ENCODE results near the gene FRRS1L. TPM values are rescaled to one million over a fixed set of nuclear protein-coding genes. Genes with fewer than 3 reads are reported as not detected.
"Not testable (repeated sequence)": the region's sequence is repeated elsewhere in the genome, so short reads cannot be mapped to it uniquely, and the experiment has no call there.

FRRS1L gene
- total RNA-seq, 3 donors from 2014 or later: 0.16 to 2.6 (median 2.0) TPM

DNA sequence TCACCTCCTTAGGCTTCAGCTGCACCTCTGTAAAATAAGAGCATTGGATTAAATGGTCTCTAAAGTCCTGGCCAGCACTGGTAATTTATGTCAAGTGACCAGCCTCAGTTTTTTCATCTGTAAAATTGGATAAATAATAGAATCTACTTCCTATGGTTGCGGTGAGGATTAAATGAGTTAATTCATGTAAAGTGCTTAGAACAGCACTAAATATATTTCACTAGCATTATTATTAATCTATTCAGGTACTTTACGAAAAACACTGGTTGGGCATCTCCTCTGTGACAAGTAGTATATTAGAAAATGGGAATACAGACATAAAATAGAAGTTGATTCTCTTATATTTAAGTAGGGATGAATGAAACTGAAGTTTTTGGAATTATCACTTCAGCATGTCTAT lies 33.5 kb downstream of the FRRS1L start:
- DNase-seq (ENCODE audit: low spot score in 2 of 2): no peak
- intact Hi-C loops (cut with DNase I; ENCODE audit: low total_unique reads): no loop called here
- Histone ChIP-seq H3K27me3 (no peaks in the 10 kb centered on the region), H3K4me1 (no peaks in the 10 kb centered on the region), H3K4me3 (no peak overlapping the region), H3K9me3 (no peaks in the 10 kb centered on the region), H3K36me3 (no peaks in the 10 kb centered on the region), H3K27ac (no peak overlapping the region)
- TF ChIP-seq POLR2AphosphoS5 (IDR thresholded peaks at IDR 0.05): no peak
- TF ChIP-seq, protein P1, sequence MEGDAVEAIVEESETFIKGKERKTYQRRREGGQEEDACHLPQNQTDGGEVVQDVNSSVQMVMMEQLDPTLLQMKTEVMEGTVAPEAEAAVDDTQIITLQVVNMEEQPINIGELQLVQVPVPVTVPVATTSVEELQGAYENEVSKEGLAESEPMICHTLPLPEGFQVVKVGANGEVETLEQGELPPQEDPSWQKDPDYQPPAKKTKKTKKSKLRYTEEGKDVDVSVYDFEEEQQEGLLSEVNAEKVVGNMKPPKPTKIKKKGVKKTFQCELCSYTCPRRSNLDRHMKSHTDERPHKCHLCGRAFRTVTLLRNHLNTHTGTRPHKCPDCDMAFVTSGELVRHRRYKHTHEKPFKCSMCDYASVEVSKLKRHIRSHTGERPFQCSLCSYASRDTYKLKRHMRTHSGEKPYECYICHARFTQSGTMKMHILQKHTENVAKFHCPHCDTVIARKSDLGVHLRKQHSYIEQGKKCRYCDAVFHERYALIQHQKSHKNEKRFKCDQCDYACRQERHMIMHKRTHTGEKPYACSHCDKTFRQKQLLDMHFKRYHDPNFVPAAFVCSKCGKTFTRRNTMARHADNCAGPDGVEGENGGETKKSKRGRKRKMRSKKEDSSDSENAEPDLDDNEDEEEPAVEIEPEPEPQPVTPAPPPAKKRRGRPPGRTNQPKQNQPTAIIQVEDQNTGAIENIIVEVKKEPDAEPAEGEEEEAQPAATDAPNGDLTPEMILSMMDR (IDR thresholded peaks at IDR 0.05): no peak

DNA sequence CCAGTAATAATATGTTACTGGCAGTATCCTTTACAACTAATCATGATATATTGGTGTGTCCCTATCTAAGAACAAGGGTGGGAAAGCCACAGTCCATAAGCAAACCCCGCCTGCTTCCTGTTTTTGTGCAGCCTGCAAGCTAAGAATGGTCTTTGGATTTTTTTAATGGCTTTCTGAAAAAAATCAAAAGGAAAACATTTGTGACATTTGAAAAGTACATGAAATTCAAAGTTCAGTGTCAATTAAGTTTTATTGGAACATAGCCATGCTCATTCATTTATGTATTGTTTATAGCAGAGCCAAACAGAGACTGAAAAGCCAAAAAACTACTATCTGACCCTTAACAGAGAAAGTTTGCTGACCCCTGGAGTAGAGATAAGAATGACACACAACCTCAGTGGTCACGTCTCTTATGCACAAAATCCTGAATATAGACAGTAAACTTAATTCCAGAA lies 34.5 kb downstream of the FRRS1L start:
- TF ChIP-seq POLR2AphosphoS5 (IDR thresholded peaks at IDR 0.05) (no peak), POLR2A (IDR thresholded peaks at IDR 0.05) (no peak)
- TF ChIP-seq, protein P1 (IDR thresholded peaks at IDR 0.05): no peak
- no peak for DNase-seq (ENCODE audit: low spot score in 2 of 2)
- H3K9me3 ChIP-seq: no peaks in the 10 kb centered on the region
- no peak overlapping the region for H3K27ac ChIP-seq
- intact Hi-C loops (cut with DNase I; ENCODE audit: low total_unique reads): no loop called here
- no peaks in the 10 kb centered on the region for H3K27me3 ChIP-seq
- no peaks in the 10 kb centered on the region for H3K36me3 ChIP-seq
- no peaks in the 10 kb centered on the region for H3K4me1 ChIP-seq
- no peak overlapping the region for H3K4me3 ChIP-seq

DNA sequence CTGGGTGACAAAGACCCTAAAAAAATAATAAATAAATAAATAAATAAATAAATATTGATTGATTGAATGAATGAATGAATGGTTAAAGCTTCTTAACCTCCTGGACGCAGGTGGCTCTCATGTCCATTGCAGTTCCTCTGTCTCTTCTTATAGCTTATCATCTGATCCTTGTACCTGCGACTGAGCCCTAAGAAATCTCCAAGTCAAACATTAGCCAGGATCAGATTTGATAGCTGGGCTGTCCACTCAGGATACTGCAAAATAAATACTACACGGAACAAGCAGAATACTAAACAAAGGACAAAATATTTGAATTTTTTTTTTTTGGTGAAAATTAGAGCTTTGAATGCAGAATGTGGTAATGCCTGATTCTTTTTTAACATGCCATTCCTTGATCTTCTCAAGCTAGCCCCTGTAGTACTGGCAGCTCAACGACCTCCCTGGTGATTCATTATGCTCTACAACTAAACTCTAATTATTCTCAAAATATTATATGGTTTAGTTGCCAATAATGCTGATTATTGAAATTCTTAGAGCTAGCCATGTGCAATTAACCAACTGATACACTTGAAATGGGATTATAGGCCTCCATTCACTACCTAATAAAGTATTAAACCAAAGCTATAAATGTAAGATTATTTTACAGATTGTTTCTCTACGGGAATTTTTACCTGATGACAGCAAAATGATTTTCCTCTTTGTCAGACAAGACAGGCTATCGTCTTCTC lies 37.4 kb downstream of the FRRS1L start:
- H3K27ac ChIP-seq: no peak overlapping the region
- H3K9me3 ChIP-seq: no peaks in the 10 kb centered on the region
- H3K36me3 ChIP-seq: no peaks in the 10 kb centered on the region
- intact Hi-C loops (cut with DNase I; ENCODE audit: low total_unique reads): no loop called here
- no peaks in the 10 kb centered on the region for H3K4me1 ChIP-seq
- no peak overlapping the region for H3K4me3 ChIP-seq
- no peak for TF ChIP-seq POLR2A (IDR thresholded peaks at IDR 0.05)
- TF ChIP-seq POLR2AphosphoS5 (IDR thresholded peaks at IDR 0.05): no peak
- TF ChIP-seq, protein P1 (IDR thresholded peaks at IDR 0.05): no peak
- no peaks in the 10 kb centered on the region for H3K27me3 ChIP-seq
- DNase-seq (ENCODE audit: low spot score in 2 of 2): no peak

DNA sequence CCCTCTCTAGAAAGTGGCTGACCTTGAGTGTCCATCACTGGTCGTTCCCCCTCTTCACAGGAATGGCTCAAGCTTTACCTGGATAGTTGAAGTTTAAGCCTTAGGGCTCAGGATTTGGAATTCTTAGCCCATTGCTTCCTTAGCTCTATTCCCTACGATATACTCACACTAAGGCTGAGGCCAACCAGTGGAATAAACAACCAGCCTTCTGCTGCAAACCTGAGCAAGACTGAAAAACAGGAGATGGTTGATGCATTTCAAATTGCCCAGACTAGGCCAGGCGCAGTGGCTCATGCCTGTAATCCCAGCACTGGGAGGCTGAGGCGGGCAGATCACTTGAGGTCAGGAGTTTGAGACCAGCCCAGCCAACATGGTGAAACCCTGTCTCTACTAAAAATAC lies 40.4 kb downstream of the FRRS1L start:
- H3K4me3 ChIP-seq; intact Hi-C loops (cut with DNase I; ENCODE audit: low total_unique reads); H3K36me3 ChIP-seq; H3K27ac ChIP-seq; H3K4me1 ChIP-seq; H3K27me3 ChIP-seq; DNase-seq (ENCODE audit: low spot score in 2 of 2); H3K9me3 ChIP-seq: not testable (repeated sequence)

DNA sequence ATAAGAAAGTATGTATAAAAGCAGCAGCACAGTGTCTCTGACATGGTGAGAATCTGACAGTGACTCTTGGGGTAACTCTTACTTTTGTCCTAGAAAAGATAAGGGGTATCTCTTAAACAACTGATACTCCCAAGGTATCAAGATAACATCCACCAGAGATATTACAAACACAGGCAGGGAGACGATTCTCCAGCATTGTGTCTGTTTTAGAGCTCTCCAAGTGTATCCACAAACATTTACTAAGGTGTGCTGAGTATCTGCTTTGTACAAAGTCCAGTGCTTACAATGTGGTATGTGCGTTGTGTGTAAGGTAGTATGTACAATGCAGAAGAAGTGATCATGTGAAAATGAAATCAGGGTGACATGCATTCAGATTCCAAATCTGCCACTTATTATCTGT lies 42.9 kb downstream of the FRRS1L start:
- no peaks in the 10 kb centered on the region for H3K36me3 ChIP-seq
- DNase-seq (ENCODE audit: low spot score in 2 of 2): no peak
- no peak overlapping the region for H3K4me3 ChIP-seq
- TF ChIP-seq POLR2A (IDR thresholded peaks at IDR 0.05) (no peak), POLR2AphosphoS5 (IDR thresholded peaks at IDR 0.05) (no peak)
- TF ChIP-seq, protein P1 (IDR thresholded peaks at IDR 0.05): no peak
- no peaks in the 10 kb centered on the region for H3K4me1 ChIP-seq
- no peaks in the 10 kb centered on the region for H3K9me3 ChIP-seq
- intact Hi-C loops (cut with DNase I; ENCODE audit: low total_unique reads): loop anchor here (5.0 kb wide), 1 partner anchor 738 kb away; no protein-coding TSS in a partner anchor
- no peak overlapping the region for H3K27ac ChIP-seq
- no peaks in the 10 kb centered on the region for H3K27me3 ChIP-seq
